Body of pancreas (tissue), 4 donors: Measurements from ENCODE around the gene PDE11A. TPM values are rescaled to one million over a fixed set of nuclear protein-coding genes. Genes with fewer than 3 reads are reported as not detected.

Experiments used
- ATAC-seq: fragments of 150-250 bp; one replicate; pipeline ENCODE4 v1.9.1; 2016
- DNase-seq, 4 donors: peaks; one replicate each; pipeline ENCODE4 v3.0.0-alpha.2; 2019
- H3K27ac ChIP-seq, 4 donors: fragments of 200-600 bp; sonication (generic); 1 replicate in 3 of 4; 2 replicates in 1 of 4; pipeline versions ENCODE4 v1.5.1 to v1.6.1; 2016 to 2019; ENCODE audit warnings: mild to moderate bottlenecking in 1 of 4, mixed read lengths in 1 of 4, moderate library complexity in 1 of 4
- H3K27me3 ChIP-seq, 2 donors: fragments of 200-600 bp; sonication (generic); one replicate each; pipeline ENCODE4 v1.6.0; 2016; ENCODE audit warnings: mild to moderate bottlenecking in 1 of 2
- H3K36me3 ChIP-seq, 2 donors: fragments of 200-600 bp; sonication (generic); replicated peaks in 1 of 2; 2 replicates each; pipeline ENCODE4 v1.5.1; 2016; ENCODE audit warnings: low read depth in 2 of 2; ENCODE audit not compliant: insufficient read depth in 1 of 2
- H3K4me1 ChIP-seq: fragments of 200-600 bp; sonication (generic); one replicate; pipeline ENCODE4 v1.6.0; 2016
- H3K4me3 ChIP-seq, 2 donors: fragments of 200-600 bp; sonication (generic); 1 replicate in 1 of 2; 2 replicates in 1 of 2; pipeline ENCODE4 v1.5.1; 2016 to 2019
- H3K9me3 ChIP-seq, 3 donors: fragments of 200-600 bp; sonication (generic); 1 replicate in 2 of 3; 2 replicates in 1 of 3; pipeline ENCODE4 v1.5.1; 2016
- POLR2A ChIP-seq, 3 donors: fragments of 450-650 bp; IDR thresholded peaks; one replicate each; pipeline ENCODE4 v1.6.1; 2016; ENCODE audit warnings: antibody characterized with exemption in 3 of 3, mild to moderate bottlenecking in 2 of 3
- WGBS, 2 donors: methylation state at CpG; one replicate each; pipeline ENCODE4 v1.1.5; 2017; 5-methylcytosine and 5-hydroxymethylcytosine counted together
- intact Hi-C: fragments of 100-400 bp; cut with DNase I; formaldehyde crosslinking; loops from one replicate; pipeline ENCODE4 v1.15.1; 2023
- total RNA-seq, 2 donors: library from RNA; depleted of rRNA; stranded (reverse); fragments of >200 nt; gene quantifications; one replicate each; pipeline ENCODE4 v1.1.0, GENCODE V29; 2016
- TF ChIP-seq, protein P1 (sequence below), 7 experiments: fragments of 450-650 bp in 4 of 7; fragments of 200-600 bp in 3 of 7; sonication (generic) in 3 of 7; IDR thresholded peaks; one replicate each; pipeline ENCODE4 v1.5.1; 2016 to 2019; ENCODE audit warnings: antibody characterized with exemption in 7 of 7

Gene PDE11A
- total RNA-seq, 2 donors from 2014 or later: 2.6 to 4.0 TPM

DNA sequence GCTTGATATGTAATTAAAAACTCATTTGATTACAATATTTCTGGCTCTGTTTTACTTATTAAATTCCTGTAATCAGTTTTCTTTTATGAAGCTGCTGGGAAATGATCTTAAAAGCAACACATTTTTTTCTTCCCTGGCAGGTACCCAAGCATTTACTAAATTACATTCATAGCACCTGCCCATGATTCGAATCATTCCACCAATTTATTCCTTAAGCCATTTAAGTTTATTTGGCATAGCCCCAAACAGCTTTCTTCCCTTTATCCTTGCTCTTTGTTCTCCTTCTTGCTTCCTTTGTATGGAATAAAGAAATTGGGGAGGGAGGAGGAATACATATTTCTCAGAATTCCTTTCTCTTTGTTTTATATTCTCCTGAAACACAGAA lies 438.7 kb downstream of the PDE11A start:
- Histone ChIP-seq H3K4me3 (no peak overlapping the region), H3K27me3 (no peaks in the 10 kb centered on the region), H3K4me1 (no peaks in the 10 kb centered on the region), H3K36me3 (no peaks in the 10 kb centered on the region), H3K27ac (no peak overlapping the region), H3K9me3 (no peaks in the 10 kb centered on the region)
- DNase-seq: no peak
- intact Hi-C loops: no loop called here
- no peak for ATAC-seq
- WGBS, 2 donors: 20 to 36% methylated on average over 1 of the region's 1 CpG
- TF ChIP-seq, protein P1, sequence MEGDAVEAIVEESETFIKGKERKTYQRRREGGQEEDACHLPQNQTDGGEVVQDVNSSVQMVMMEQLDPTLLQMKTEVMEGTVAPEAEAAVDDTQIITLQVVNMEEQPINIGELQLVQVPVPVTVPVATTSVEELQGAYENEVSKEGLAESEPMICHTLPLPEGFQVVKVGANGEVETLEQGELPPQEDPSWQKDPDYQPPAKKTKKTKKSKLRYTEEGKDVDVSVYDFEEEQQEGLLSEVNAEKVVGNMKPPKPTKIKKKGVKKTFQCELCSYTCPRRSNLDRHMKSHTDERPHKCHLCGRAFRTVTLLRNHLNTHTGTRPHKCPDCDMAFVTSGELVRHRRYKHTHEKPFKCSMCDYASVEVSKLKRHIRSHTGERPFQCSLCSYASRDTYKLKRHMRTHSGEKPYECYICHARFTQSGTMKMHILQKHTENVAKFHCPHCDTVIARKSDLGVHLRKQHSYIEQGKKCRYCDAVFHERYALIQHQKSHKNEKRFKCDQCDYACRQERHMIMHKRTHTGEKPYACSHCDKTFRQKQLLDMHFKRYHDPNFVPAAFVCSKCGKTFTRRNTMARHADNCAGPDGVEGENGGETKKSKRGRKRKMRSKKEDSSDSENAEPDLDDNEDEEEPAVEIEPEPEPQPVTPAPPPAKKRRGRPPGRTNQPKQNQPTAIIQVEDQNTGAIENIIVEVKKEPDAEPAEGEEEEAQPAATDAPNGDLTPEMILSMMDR (IDR thresholded peaks at IDR 0.05): no peak
- TF ChIP-seq POLR2A (IDR thresholded peaks at IDR 0.05): no peak

DNA sequence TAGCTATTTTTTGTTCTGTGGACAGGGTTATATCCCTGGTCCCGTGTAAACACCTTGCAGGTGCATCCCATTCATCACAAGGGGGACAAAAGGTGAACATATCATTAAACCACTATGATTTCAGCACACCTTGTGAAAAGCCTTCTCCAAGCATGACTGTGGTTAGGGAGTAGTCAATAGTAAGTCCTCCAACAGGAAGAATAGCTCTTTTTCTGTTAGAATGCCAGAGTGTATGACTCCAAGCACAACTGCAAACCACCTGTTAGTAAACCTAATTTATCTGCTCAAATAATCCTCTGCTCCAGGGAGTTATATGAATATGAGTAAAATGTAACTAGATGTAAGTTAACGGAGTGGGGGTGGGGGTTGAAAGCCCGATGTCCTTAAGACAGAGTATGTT lies 439.5 kb downstream of the PDE11A start:
- Histone ChIP-seq H3K9me3 (no peaks in the 10 kb centered on the region), H3K27me3 (no peaks in the 10 kb centered on the region), H3K4me1 (no peaks in the 10 kb centered on the region), H3K4me3 (no peak overlapping the region), H3K27ac (no peak overlapping the region), H3K36me3 (no peaks in the 10 kb centered on the region)
- ATAC-seq (no peak), DNase-seq (no peak)
- no peak for TF ChIP-seq POLR2A (IDR thresholded peaks at IDR 0.05)
- TF ChIP-seq, protein P1 (IDR thresholded peaks at IDR 0.05): no peak
- intact Hi-C loops: no loop called here
- 47 to 61% methylated on average over 3 of the region's 3 CpGs for WGBS, 2 donors

DNA sequence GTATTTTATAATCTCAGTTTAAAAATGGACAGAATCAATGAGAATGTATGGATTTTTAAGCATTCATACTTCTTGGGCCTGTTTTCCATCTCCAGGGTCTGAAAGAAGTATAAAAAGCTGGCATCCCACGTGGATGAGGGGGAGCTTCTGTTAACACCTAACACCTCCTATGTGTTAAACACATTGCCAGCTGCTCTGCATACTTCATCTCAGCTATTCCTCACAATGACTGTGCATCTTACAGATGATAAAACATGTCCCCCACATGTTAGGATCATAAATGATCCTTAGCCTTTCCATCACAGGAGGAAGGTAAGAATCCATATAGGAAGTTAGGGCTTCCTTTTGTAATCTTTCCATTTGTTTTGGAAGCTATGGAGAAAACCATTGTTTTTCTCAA lies 440.9 kb downstream of the PDE11A start:
- H3K27ac ChIP-seq: no peak overlapping the region
- H3K4me1 ChIP-seq: no peaks in the 10 kb centered on the region
- DNase-seq: no peak
- no peaks in the 10 kb centered on the region for H3K9me3 ChIP-seq
- TF ChIP-seq POLR2A (IDR thresholded peaks at IDR 0.05): no peak
- TF ChIP-seq, protein P1 (IDR thresholded peaks at IDR 0.05): no peak
- H3K36me3 ChIP-seq: no peaks in the 10 kb centered on the region
- no peaks in the 10 kb centered on the region for H3K27me3 ChIP-seq
- intact Hi-C loops: no loop called here
- 75 to 90% methylated on average over 1 of the region's 1 CpG for WGBS, 2 donors
- no peak overlapping the region for H3K4me3 ChIP-seq
- no peak for ATAC-seq

GRCh38 chr2:177629357-177630024 lies 443.1 kb downstream of the PDE11A start:
- ATAC-seq (no peak), DNase-seq (no peak)
- H3K4me1 ChIP-seq: no peaks in the 10 kb centered on the region
- H3K27ac ChIP-seq: no peak overlapping the region
- H3K36me3 ChIP-seq: no peaks in the 10 kb centered on the region
- H3K9me3 ChIP-seq: no peaks in the 10 kb centered on the region
- H3K4me3 ChIP-seq: no peak overlapping the region
- WGBS, 2 donors: 67 to 72% methylated on average over 4 of the region's 4 CpGs
- no peaks in the 10 kb centered on the region for H3K27me3 ChIP-seq
- intact Hi-C loops: no loop called here
- TF ChIP-seq, protein P1 (IDR thresholded peaks at IDR 0.05): no peak
- TF ChIP-seq POLR2A (IDR thresholded peaks at IDR 0.05): no peak

- Histone ChIP-seq H3K36me3 (no peaks in the 10 kb centered on the region), H3K27me3 (no peaks in the 10 kb centered on the region), H3K27ac (no peak overlapping the region), H3K4me1 (no peaks in the 10 kb centered on the region), H3K9me3 (no peaks in the 10 kb centered on the region), H3K4me3 (no peak overlapping the region)
- no peak for DNase-seq
- intact Hi-C loops: no loop called here
- ATAC-seq: no peak
- TF ChIP-seq POLR2A (IDR thresholded peaks at IDR 0.05): no peak
- TF ChIP-seq, protein P1 (IDR thresholded peaks at IDR 0.05): no peak
- 77 to 82% methylated on average over 5 of the region's 5 CpGs for WGBS, 2 donors
These were observed 443.7 kb downstream of the PDE11A start for GRCh38 chr2:177628831-177629230.
